ENCODE results near the gene PLA2G6. TPM values are rescaled to one million over a fixed set of nuclear protein-coding genes. Genes with fewer than 3 reads are reported as not detected.

The PLA2G6 gene
- total and polyA plus RNA-seq, 2 of the 13 experiments (the other 11 are each of a cell fraction or from before 2014, with no cell fraction given): 4.8 to 11.5 TPM

- TF ChIP-seq ZNF589 (CRISPR knock-in tag; conservative IDR thresholded peaks at IDR 0.05): no peak
- no peak for TF ChIP-seq ZBTB26 (CRISPR knock-in tag; IDR thresholded peaks at IDR 0.05; ENCODE audit: borderline replicate concordance)
- TF ChIP-seq CENPBD1 (CRISPR knock-in tag; IDR thresholded peaks at IDR 0.05; ENCODE audit: borderline replicate concordance, low read depth): no peak
- no peak for TF ChIP-seq AHR (CRISPR knock-in tag; IDR thresholded peaks at IDR 0.05)
- no peak for TF ChIP-seq SMAD3 (CRISPR knock-in tag; IDR thresholded peaks at IDR 0.05)
- TF ChIP-seq ZNF83 (CRISPR knock-in tag; IDR thresholded peaks at IDR 0.05; ENCODE audit: borderline replicate concordance): no peak
- TF ChIP-seq MLXIP (CRISPR knock-in tag; IDR thresholded peaks at IDR 0.05; ENCODE audit: borderline replicate concordance): no peak
- no peak for TF ChIP-seq ZNF564 (CRISPR knock-in tag; IDR thresholded peaks at IDR 0.05)
These were observed 94.7 kb downstream of the PLA2G6 start (continued) for GRCh38 chr22:38086942-38087341.
